Prostate gland (tissue), 2 donors: ENCODE results near the gene TMEM143.

Experiments
- CTCF ChIP-seq, 4 experiments: fragments of 200-600 bp in 2 of 4; fragments of 450-650 bp in 2 of 4; sonication (generic) in 2 of 4; IDR thresholded peaks; 1 replicate in 3 of 4; 2 replicates in 1 of 4; pipeline ENCODE4 v1.5.1; 2016 to 2019; ENCODE audit warnings: antibody characterized with exemption in 4 of 4, mild to moderate bottlenecking in 2 of 4, moderate library complexity in 2 of 4
- POLR2A ChIP-seq: fragments of 450-650 bp; IDR thresholded peaks from one replicate; pipeline ENCODE4 v1.6.1; 2016; ENCODE audit warnings: antibody characterized with exemption, mild to moderate bottlenecking

- TF ChIP-seq CTCF (IDR thresholded peaks at IDR 0.05) (no peak), POLR2A (no peak)
Observed at GRCh38 chr19:48342841-48343540, 20.7 kb downstream of the TMEM143 start.
